Esophagus squamous epithelium (tissue), 5 donors: ENCODE results near the gene TRERF1. TPM values are rescaled to one million over a fixed set of nuclear protein-coding genes. Genes with fewer than 3 reads are reported as not detected.
A peak's percentile ranks its signal among the peaks of the same experiment; 100 is the strongest.

Experiments used
- DNase-seq: peaks from one replicate; lab custom pipeline; 2025; lab: John Stamatoyannopoulos, UW
- H3K27ac ChIP-seq, 4 donors: fragments of 200-600 bp; sonication (generic); one replicate each; pipeline ENCODE4 v1.5.1; 2016 to 2019; ENCODE audit warnings: mild to moderate bottlenecking in 1 of 4
- H3K27me3 ChIP-seq, 4 donors: fragments of 200-600 bp; sonication (generic); 1 replicate in 3 of 4; 2 replicates in 1 of 4; pipeline versions ENCODE4 v1.5.1 to v1.6.0; 2017 to 2021; ENCODE audit warnings: antibody characterized with exemption in 1 of 4
- H3K36me3 ChIP-seq, 3 donors: fragments of 200-600 bp; sonication (generic); one replicate each; pipeline ENCODE4 v1.5.1; 2016 to 2019
- H3K4me1 ChIP-seq, 3 donors: fragments of 200-600 bp; sonication (generic); one replicate each; pipeline ENCODE4 v1.5.1; 2017 to 2019
- H3K4me3 ChIP-seq, 4 donors: fragments of 200-600 bp; sonication (generic); 1 replicate in 3 of 4; 2 replicates in 1 of 4; pipeline ENCODE4 v1.5.1; 2016 to 2019; ENCODE audit warnings: mild to moderate bottlenecking in 2 of 4, moderate library complexity in 1 of 4
- H3K9me3 ChIP-seq, 3 donors: fragments of 200-600 bp; sonication (generic); one replicate each; pipeline ENCODE4 v1.5.1; 2016 to 2019
- POLR2A ChIP-seq, 4 donors: fragments of 450-650 bp; IDR thresholded peaks; one replicate each; pipeline ENCODE4 v1.6.1; 2017; ENCODE audit warnings: antibody characterized with exemption in 4 of 4, mild to moderate bottlenecking in 4 of 4, moderate library complexity in 3 of 4
- WGBS, 2 donors: methylation state at CpG; one replicate each; pipeline ENCODE4 v1.1.5; 2018; 5-methylcytosine and 5-hydroxymethylcytosine counted together
- intact Hi-C: fragments of 100-400 bp; cut with DNase I; formaldehyde crosslinking; loops from one replicate; pipeline ENCODE4 v1.15.0; 2022
- total RNA-seq, 4 donors: library from RNA; depleted of rRNA; stranded (reverse); fragments of >200 nt; gene quantifications; one replicate each; pipeline ENCODE4 v1.1.0, GENCODE V29; 2016
- TF ChIP-seq, protein P1 (sequence below), 6 experiments: fragments of 450-650 bp in 4 of 6; fragments of 200-600 bp in 2 of 6; sonication (generic) in 2 of 6; IDR thresholded peaks; one replicate each; pipeline ENCODE4 v1.5.1; 2016 to 2019; ENCODE audit warnings: antibody characterized with exemption in 6 of 6, mild to moderate bottlenecking in 4 of 6, moderate library complexity in 4 of 6
- donor health status: DM: yes; HTN: yes; CAD: no.

Gene TRERF1
- total RNA-seq, 4 donors from 2014 or later, result 5.5 to 13.8 (median 11.5) TPM

GRCh38 chr6:42279144-42279781, 172.5 kb downstream of the TRERF1 start:
- intact Hi-C loops, result no loop called here
- Histone ChIP-seq H3K27me3 (no peaks in the 10 kb centered on the region), H3K9me3 (no peaks in the 10 kb centered on the region), H3K36me3 (peaks cover 0 to 14% (median 0%) of the 10 kb centered on the region in 3 donors), H3K4me1 (peaks cover 28 to 56% (median 33%) of the 10 kb centered on the region in 3 donors), H3K27ac (peak overlapping the region; percentile 10 to 57 (median 36)), H3K4me3 (no peak overlapping the region)
- WGBS, 2 donors, result 25 to 63% methylated on average over 1 to 4 of the region's 9 CpGs
- TF ChIP-seq, protein P1, sequence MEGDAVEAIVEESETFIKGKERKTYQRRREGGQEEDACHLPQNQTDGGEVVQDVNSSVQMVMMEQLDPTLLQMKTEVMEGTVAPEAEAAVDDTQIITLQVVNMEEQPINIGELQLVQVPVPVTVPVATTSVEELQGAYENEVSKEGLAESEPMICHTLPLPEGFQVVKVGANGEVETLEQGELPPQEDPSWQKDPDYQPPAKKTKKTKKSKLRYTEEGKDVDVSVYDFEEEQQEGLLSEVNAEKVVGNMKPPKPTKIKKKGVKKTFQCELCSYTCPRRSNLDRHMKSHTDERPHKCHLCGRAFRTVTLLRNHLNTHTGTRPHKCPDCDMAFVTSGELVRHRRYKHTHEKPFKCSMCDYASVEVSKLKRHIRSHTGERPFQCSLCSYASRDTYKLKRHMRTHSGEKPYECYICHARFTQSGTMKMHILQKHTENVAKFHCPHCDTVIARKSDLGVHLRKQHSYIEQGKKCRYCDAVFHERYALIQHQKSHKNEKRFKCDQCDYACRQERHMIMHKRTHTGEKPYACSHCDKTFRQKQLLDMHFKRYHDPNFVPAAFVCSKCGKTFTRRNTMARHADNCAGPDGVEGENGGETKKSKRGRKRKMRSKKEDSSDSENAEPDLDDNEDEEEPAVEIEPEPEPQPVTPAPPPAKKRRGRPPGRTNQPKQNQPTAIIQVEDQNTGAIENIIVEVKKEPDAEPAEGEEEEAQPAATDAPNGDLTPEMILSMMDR (IDR thresholded peaks at IDR 0.05), result no peak
- TF ChIP-seq POLR2A (IDR thresholded peaks at IDR 0.05), result no peak
- DNase-seq, result no peak

DNA sequence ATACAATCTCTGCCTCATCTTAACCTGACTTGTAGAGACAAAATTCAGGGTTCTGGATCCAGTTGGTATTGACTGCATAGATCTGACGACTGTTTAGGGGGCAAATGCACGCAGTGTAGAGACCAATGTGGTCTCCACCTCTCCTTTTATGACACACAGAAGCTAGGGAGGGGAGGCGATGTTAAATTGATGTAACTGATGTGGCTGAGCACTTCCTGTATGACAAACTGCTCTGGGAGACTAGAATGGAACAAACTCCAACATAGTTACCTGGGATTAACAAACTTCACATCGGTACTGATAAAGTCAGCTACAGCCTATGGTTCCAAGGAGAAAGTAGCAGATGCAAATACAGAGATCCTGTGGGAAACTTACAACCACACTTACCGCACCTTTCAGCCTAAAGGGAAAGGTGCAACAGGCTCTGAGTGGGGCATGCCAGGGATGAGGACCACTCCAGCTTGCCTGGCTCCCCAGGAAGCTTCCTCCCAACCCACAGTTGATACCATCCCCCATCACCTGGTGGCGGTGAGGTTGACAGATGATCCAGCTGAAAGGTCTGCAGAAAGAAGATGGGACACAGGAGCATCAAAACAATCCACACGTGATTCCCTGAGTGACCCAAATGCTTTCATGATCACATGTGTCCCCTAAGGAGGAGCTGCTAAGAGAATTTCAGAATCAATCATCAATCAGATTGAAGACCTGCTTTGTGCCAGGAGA, 173.4 kb downstream of the TRERF1 start:
- Histone ChIP-seq H3K4me1 (peaks cover 28 to 56% (median 33%) of the 10 kb centered on the region in 3 donors), H3K4me3 (no peak overlapping the region), H3K36me3 (peaks cover 0 to 14% (median 0%) of the 10 kb centered on the region in 3 donors), H3K27ac (peak overlapping the region; percentile 3 to 57 (median 32)), H3K9me3 (no peaks in the 10 kb centered on the region), H3K27me3 (no peaks in the 10 kb centered on the region)
- no peak for DNase-seq
- no peak for TF ChIP-seq POLR2A (IDR thresholded peaks at IDR 0.05)
- TF ChIP-seq, protein P1 (IDR thresholded peaks at IDR 0.05), result no peak
- intact Hi-C loops, result no loop called here
- 81 to 88% methylated on average over 5 to 7 of the region's 7 CpGs for WGBS, 2 donors

GRCh38 chr6:42276034-42276890, 175.5 kb downstream of the TRERF1 start:
- 57 to 72% methylated on average over 13 of the region's 13 CpGs for WGBS, 2 donors
- H3K36me3 ChIP-seq, result peaks cover 0 to 14% (median 0%) of the 10 kb centered on the region in 3 donors
- no peaks in the 10 kb centered on the region for H3K27me3 ChIP-seq
- DNase-seq, result no peak
- intact Hi-C loops, result no loop called here
- no peak for TF ChIP-seq POLR2A (IDR thresholded peaks at IDR 0.05)
- peak overlapping the region in 3 of 4 donors; percentile 39 to 59 (median 51) for H3K27ac ChIP-seq
- no peaks in the 10 kb centered on the region for H3K9me3 ChIP-seq
- H3K4me3 ChIP-seq, result no peak overlapping the region
- peaks cover 27 to 47% (median 28%) of the 10 kb centered on the region in 3 donors for H3K4me1 ChIP-seq

- WGBS, 2 donors, result 93 to 94% methylated on average over 12 of the region's 12 CpGs
- DNase-seq, result no peak
- Histone ChIP-seq H3K27me3 (no peaks in the 10 kb centered on the region), H3K4me3 (no peak overlapping the region), H3K4me1 (peaks cover 19 to 39% (median 22%) of the 10 kb centered on the region in 3 donors), H3K27ac (peak overlapping the region in 3 of 4 donors; percentile 39 to 59 (median 51)), H3K9me3 (no peaks in the 10 kb centered on the region), H3K36me3 (peaks cover 0 to 18% (median 0%) of the 10 kb centered on the region in 3 donors)
- intact Hi-C loops, result no loop called here
- no peak for TF ChIP-seq POLR2A (IDR thresholded peaks at IDR 0.05)
- TF ChIP-seq, protein P1 (IDR thresholded peaks at IDR 0.05), result no peak
Observed at GRCh38 chr6:42275376-42276033, 176.2 kb downstream of the TRERF1 start.

DNA sequence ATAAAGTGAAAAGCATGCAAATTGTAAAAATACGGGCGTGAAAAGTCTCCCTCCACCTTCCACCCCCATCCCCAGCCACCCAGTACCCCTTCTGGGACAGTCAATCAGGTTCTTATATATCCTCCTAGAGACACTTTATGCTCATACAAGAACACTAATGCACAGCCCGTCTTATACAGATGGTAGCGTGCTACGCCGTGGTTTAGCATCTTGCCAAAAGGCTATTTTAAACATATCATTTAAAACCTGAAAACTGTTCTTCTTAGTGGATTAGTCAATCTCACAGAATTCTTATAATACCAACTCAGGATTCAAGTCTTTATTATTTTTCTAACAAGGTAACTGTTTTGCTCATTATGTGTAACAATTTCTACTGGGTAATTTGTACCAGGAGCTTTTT, 176.8 kb downstream of the TRERF1 start:
- intact Hi-C loops, result no loop called here

More for the DNA sequence above, 176.8 kb downstream of the TRERF1 start:
- 98 to 99% methylated on average over 6 of the region's 6 CpGs for WGBS, 2 donors
- H3K27me3 ChIP-seq, result no peaks in the 10 kb centered on the region
- H3K9me3 ChIP-seq, result no peaks in the 10 kb centered on the region
- H3K4me3 ChIP-seq, result no peak overlapping the region
- TF ChIP-seq, protein P1 (IDR thresholded peaks at IDR 0.05), result no peak
- TF ChIP-seq POLR2A (IDR thresholded peaks at IDR 0.05), result no peak
- peaks cover 13 to 33% (median 16%) of the 10 kb centered on the region in 3 donors for H3K4me1 ChIP-seq
- no peak for DNase-seq
- H3K36me3 ChIP-seq, result peaks cover 0 to 24% (median 0%) of the 10 kb centered on the region in 3 donors
- no peak overlapping the region for H3K27ac ChIP-seq
